ENCODE measurements around the gene ATG101. TPM values are rescaled to one million over a fixed set of nuclear protein-coding genes. Genes with fewer than 3 reads are reported as not detected.
A peak's percentile ranks its signal among the peaks of the same experiment; 100 is the strongest.

The ATG101 gene
- total and polyA plus RNA-seq, 8 donors, result 19.7 to 42.4 (median 25.1) TPM

- DNase-seq (peak in 1 of 4 donors; percentile 68), ATAC-seq (no peak)
- Histone ChIP-seq H3K27me3 (peaks cover 0 to 27% of the 10 kb centered on the region in 2 donors), H3K9me3 (no peaks in the 10 kb centered on the region), H3K4me1 (peaks cover 19 to 62% of the 10 kb centered on the region in 2 donors), H3K4me3 (peak overlapping the region; percentile 46 to 54), H3K27ac (peak overlapping the region; percentile 92 to 96), H3K36me3 (peaks cover 0 to 15% of the 10 kb centered on the region in 2 donors)
- no peak for TF ChIP-seq CTCF (IDR thresholded peaks at IDR 0.05)
- intact Hi-C loops (cut with DNase I), result no loop called here
Measured at GRCh38 chr12:52050116-52050757, 19.5 kb upstream of the ATG101 start.

GRCh38 chr12:52050758-52051541 is 18.8 kb upstream of the ATG101 start, which contains the start of gene NR4A1:
Gene NR4A1 (plus strand): TSS chr12:52051442. CDS start chr12:52054329, 2,887 bp downstream.
- no peak for TF ChIP-seq CTCF (IDR thresholded peaks at IDR 0.05)
- intact Hi-C loops (cut with DNase I), result no loop called here
- Histone ChIP-seq H3K9me3 (no peaks in the 10 kb centered on the region), H3K4me1 (peaks cover 12 to 55% of the 10 kb centered on the region in 2 donors), H3K36me3 (peaks cover 0 to 20% of the 10 kb centered on the region in 2 donors), H3K27me3 (peaks cover 0 to 27% of the 10 kb centered on the region in 2 donors), H3K27ac (peak within 1 kb of the TSS; percentile 92 to 96), H3K4me3 (peak within 1 kb of the TSS; percentile 46 to 54)
- ATAC-seq, result peak; percentile 85
- DNase-seq, result peak; percentile 92 to 98 (median 96)

DNA sequence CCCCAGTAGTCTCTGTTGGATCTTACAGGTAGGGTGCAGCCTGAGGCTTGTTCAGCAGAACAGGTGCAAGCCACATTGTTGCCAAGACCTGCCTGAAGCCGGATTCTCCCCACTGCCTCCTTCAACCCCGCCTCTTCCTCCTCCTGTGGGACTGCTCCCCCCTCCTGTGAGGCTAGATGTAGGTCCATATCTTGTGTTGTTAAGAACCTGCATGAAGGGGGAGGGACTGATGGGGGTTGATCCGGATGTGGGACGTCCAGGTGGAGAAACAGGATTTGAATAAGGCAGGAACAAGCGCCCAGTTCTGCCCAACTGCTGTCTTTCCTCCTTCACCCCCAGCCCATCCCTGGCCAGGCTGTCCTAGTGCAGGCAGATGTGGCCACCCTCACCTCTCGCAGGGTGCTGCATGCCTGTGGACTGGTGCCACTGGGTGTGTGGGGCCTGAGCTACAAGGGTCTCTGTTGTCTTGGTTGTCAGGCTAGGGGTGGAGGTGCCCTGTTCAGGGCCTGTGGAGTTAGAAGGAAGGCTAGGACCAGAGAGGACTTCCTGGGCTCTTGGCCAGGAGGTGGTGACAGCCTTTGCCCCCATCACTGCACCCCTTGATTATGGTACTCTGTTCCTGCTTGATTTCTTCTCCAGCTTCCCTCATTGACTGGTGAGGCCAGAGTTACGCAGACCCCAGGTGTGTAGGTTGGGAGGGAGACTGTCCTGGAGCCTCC is 17.2 kb upstream of the ATG101 start:
- DNase-seq (no peak), ATAC-seq (peak; percentile 0)
- Histone ChIP-seq H3K4me1 (peaks cover 8 to 44% of the 10 kb centered on the region in 2 donors), H3K27me3 (peaks cover 0 to 27% of the 10 kb centered on the region in 2 donors), H3K4me3 (peak overlapping the region; percentile 46 to 54), H3K9me3 (no peaks in the 10 kb centered on the region), H3K36me3 (peaks cover 0 to 37% of the 10 kb centered on the region in 2 donors), H3K27ac (peak overlapping the region; percentile 5 to 54)
- TF ChIP-seq CTCF (IDR thresholded peaks at IDR 0.05), result no peak
- intact Hi-C loops (cut with DNase I), result no loop called here

- no peak for TF ChIP-seq CTCF (IDR thresholded peaks at IDR 0.05)
- Histone ChIP-seq H3K27me3 (peaks cover 0 to 27% of the 10 kb centered on the region in 2 donors), H3K9me3 (no peaks in the 10 kb centered on the region), H3K36me3 (peaks cover 0 to 48% of the 10 kb centered on the region in 2 donors), H3K4me3 (peak overlapping the region; percentile 46 to 54), H3K4me1 (peaks cover 8 to 44% of the 10 kb centered on the region in 2 donors), H3K27ac (peak overlapping the region in 1 of 2 donors; percentile 54)
- intact Hi-C loops (cut with DNase I), result no loop called here
- ATAC-seq (no peak), DNase-seq (no peak)
Measured at GRCh38 chr12:52053536-52054209, 16.1 kb upstream of the ATG101 start.
